Left hindlimb (tissue), 1 donor: ENCODE measurements around the gene ATP6AP1.
"Not testable (repeated sequence)": the region's sequence is repeated elsewhere in the genome, so short reads cannot be mapped to it uniquely, and the experiment has no call there.

Experiments
- DNase-seq: peaks from one replicate; pipeline ENCODE4 v3.0.0-alpha.2; 2018

The ATP6AP1 gene

DNA sequence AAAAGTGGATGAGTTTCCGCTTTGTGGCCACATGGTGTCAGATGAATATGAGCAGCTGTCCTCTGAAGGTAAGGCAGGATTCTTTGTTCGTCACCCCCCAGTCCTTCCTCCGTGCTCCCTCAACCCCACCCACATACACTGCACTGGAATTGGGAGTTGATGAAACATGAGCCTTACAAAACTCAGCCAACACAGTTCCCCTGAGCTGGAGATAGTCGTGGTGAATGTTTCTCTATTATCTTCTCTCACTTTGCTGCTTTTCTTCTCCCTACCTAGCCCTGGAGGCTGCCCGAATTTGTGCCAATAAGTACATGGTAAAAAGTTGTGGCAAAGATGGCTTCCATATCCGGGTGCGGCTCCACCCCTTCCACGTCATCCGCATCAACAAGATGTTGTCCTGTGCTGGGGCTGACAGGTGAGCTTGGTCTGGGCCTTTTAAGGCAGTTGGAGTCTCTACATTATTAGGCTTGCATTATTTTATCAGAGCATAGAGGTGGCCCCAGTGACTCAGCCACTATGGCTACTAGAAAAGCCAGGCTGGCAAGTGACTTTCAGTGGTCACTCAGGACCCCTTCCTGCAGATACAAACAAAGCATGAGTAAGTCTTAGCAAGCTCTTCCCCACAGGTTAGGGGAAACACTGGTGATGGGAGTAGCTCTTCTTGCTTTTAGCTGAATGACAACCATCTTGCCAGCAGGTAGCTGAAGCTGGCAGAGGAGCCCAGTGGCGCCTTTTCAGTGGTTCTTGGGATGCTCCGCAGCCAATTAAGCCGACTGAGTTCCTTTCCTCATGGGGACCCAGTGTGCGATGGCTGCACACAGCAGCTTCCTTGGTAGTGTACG is 28.7 kb upstream of the ATP6AP1 start:
- no peak for DNase-seq

DNA sequence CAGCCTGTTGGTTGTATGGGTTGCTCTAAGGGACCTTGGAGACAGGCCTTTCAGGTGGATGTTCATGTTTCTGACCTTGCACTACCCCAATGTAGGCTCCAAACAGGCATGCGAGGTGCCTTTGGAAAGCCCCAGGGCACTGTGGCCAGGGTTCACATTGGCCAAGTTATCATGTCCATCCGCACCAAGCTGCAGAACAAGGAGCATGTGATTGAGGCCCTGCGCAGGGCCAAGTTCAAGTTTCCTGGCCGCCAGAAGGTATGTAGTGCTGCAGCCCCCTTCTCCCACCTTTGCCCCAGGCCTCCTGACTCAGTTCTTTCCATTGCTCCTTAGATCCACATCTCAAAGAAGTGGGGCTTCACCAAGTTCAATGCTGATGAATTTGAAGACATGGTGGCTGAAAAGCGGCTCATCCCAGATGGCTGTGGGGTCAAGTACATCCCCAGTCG is 28.1 kb upstream of the ATP6AP1 start:
- not testable (repeated sequence) for DNase-seq

DNA sequence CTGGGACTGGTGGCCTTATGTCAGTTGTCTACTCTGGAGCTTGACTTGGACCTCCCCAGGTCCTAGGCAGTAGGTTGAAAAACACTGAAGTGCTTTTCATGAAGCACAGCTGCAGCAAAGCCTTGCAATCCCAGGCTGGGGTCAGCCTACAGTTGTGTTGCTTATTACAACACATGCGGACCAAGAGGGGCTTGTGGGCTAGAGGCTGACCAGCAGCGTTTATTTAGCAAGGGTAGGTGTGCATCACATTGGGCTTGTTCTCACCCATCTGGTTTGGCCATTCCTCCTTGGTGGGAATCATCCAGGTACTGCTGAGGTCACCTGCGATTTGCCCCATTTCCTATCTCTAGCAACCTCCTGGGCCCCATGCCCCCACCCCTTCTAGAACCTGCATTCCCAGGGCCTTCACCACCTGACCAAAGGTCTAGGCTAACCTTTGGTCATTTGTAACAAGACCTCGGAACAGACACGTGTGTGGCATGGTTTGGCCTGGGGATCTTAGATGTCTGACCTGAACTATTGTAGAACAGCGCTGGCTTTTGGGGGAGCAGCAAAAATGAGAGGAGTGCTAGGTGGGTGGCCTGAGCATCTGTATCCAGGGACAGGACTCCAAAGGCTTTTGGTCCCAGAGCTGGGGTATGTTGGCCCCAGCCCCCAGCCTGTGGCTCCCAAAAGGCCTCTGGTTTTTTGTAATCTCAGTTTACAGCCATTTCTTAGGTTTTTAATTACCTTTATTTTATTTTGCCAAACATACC is 27.3 kb upstream of the ATP6AP1 start:
- peak; percentile 29 for DNase-seq

DNA sequence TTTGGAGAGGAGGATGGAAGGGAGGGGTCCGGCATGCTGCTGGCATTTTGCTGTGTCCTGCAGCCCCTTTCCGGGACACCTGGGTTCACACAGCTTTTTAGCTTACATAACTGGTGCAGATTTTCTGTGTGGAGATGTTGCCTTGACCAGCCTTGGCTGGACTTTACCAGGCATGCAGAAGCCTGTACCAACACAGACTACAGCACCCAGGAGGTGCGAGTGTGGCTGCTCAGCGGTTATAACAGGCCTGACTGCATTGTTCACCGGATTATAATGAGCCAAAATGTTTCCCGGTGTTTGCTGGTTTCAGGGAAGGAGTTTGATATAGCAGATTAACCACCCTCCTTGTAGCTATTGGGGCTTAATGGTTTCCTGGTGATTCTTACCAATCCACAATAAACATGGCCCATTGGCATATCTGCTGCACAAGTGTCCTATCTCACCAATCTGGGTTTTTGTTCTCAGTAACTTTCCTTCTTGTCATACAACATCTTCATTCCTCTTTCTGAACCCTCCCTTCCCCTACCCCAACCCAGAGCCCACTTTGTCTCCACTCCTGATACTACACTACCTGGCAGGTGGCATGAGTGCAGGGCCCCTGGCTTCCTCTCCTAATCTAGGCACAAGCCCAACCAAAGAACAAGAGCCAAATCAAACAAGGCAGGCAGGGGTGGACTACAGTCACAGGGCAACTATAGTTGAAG is 26.4 kb upstream of the ATP6AP1 start:
- peak; percentile 20 for DNase-seq

DNA sequence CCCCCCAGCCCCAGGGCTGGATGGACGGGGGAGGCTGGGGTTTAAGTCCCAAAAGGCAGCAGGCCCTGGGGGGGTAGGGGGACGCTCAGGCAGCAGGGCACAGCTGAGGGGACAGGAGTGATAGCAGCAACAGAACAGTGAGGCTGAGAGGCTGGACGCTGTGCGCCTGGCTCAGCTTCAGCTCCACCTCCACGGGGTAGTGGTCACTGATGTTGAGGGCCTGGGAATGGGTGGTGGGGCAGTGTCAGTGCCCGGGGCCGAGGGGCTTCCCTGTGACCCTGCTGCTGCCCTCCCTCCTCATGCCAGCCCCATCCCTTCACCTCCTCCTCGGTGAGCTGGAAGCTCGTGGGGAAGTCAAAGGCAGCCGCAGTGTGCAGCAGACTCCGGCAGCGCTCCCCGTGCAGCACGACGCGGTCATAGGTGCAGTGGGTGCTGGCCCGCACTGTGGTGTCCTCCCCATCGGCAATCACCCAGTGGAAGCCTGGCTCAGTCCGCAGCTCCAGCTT is 25.8 kb upstream of the ATP6AP1 start:
- DNase-seq: peak; percentile 19

DNA sequence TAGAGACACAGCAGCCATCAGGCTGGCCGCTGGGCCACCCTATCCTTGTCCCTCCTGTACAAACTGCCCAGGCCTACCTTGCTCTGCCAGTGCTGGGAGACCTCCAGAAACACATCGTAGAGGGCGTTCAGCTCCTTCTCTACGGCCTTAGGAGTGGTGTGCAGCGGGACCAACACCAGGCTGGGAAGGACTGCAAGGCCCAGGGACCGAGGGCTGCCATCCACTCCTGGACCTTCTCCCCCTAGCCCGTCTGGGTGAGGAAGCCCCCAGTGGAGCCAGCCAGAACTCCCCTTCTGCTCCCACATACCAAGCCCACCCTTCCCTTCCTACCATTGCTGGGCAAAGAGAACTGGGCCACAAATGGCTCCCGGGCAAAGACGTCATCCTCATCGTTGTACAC is 25.3 kb upstream of the ATP6AP1 start:
- no peak for DNase-seq

DNA sequence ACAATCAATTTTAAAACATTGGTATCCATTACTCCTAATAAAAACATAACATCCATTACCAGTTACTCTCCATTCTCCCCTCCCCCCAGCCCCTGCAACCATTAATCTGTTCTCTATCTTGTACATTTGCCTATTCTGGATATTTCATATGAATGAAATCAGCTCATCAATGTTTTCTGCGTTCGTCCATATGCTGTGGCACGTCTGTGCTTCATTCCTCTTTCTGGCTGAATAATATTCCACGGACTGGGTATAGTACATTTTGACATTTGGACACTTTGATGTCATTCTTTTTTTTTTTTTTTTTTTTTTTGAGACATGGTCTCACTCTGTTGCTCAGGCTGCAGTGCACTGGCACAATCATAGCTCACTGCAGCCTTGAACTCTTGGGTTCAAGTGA is 24.6 kb upstream of the ATP6AP1 start:
- DNase-seq: no peak

DNA sequence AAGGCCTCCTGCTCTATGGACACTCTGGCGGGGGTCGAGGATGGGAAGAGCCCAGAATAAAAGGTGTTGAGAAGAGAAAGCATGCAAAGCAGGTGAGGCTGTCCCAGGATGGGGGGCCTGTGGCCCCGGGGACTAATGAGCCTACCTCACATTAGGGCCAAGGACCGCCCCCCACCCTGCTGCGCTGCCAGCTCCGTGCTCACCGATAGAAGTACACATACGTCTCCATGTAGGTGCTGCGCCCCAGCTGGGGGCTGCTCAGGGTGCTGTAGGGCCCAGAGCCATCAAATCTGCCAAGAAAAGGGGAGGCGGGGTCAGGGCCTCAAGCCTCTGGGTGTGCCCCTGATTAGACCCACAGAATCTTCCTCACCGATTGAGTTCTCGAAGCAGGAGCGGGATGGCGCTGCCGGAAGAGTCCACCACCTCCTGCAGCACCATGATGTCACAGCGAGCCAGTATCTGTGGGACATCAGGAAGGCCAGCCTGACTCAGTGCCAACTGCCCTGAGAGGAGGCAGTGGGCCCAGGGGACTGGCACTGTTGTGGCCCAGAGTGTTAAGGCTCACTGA is 23.8 kb upstream of the ATP6AP1 start:
- no peak for DNase-seq

DNA sequence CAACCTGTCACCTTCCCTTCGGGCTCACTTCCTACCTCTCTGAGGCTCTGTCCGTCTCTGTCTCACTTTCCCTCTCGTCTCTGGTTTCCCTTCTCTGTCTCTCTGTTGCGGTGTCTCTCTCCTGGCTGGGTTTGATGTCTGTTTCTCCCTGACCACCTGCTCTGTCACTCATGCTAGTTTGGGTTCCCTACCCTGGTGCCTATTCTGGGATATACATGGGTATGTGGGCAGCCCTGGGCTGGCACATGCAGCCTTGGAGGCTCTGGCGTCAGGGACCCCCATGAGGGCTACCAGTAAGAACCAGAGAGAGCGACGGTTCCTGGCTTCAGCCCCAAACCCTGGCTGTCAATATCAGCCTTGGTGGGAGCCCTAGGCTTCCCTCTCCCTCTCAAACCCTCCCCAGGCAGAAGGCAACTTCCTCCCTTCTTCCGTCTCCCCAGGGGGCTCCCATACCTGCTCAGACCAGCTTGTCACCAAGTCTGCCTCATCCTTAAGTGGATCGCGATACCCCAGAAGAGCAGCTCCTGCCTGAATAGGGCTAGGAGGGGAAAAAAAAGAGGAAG is 19.7 kb upstream of the ATP6AP1 start:
- no peak for DNase-seq

DNA sequence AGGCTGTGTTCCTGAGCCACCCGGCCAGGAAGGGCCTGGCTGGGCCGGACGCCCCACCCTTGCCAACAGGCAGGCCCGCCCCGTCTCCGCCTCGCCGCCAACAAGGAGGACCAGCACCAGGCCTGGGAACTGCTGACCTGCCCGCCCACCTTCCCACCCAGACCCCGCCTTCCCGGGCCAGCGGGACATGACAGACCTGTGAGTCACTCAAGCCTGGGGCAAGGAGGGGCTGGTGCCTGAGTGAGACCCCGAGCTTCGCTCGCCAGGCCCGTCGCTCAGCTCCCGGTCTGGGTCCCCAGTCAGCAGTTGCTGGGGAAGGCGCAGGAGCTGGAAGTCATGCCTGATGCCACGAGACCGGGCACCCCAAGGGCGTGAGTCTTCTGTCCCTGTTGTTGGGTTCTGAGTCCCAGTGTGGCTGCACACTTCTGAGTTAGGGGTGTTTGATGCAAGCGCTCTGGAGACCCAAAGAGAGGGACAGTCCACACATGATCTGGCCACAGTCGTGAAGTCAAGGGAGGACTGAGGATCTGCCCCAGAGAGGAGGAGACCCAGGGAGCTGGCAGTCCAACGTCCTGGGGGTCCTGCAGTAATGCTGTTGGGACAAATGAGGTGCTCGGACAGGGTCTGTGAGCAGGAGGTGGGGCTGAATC is 19.1 kb upstream of the ATP6AP1 start, which contains the start of gene DNASE1L1:
Gene DNASE1L1 (minus strand): TSS at position 33 of the 650 bp plus-strand sequence. CDS start 3,686 bp downstream, outside the sequence.
- peak; percentile 82 for DNase-seq

DNA sequence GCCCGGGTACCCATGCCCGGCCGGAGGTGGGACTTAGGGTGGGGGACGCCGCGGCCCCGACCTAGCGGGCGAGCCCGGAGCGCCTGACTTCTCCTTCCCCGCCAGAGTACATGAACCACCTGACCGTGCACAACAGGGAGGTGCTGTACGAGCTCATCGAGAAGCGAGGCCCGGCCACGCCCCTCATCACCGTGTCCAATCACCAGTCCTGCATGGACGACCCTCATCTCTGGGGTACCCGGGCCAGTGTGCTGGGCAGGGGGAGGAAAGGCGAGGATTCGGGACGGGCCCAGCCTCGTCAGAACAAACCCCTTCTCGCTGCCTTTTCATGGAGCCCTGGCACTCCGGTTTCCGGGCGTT is 16.5 kb upstream of the ATP6AP1 start:
- DNase-seq: peak; percentile 64

DNA sequence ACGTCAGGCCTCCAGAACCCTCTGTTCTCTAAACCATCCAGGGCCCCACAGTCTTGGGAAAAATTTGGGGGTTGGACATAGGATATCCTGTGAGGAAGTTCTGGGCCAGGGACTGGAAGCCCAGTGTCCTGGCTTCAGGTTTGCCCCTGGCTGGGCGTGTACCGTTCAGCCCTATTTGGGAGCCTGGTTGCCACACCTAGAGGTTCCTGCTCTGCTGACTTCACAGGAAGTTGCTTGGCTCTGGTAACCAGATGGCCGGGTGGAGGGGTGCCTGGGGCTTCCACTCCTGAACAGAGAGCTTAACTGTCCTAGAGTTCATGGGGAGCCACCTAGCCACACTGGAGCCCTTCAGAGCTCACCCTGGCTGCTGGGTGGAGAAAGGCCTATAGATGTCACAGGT is 16.0 kb upstream of the ATP6AP1 start:
- DNase-seq: no peak

DNA sequence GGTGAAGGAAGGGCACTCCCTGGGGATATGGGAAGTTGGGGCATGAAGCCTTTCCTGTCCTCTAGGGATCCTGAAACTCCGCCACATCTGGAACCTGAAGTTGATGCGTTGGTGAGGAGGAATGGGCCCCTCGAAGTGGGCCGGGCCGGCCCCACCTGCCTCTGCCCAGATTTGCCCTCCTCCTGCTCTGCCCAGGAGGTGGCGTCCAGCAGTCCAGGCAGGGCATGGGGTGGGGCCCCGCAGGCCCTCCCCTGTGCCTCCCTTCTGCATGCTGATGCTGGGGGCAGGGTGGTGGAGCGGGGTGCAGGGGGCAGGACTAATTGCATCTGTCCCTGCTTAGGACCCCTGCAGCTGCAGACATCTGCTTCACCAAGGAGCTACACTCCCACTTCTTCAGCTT is 15.3 kb upstream of the ATP6AP1 start:
- no peak for DNase-seq

DNA sequence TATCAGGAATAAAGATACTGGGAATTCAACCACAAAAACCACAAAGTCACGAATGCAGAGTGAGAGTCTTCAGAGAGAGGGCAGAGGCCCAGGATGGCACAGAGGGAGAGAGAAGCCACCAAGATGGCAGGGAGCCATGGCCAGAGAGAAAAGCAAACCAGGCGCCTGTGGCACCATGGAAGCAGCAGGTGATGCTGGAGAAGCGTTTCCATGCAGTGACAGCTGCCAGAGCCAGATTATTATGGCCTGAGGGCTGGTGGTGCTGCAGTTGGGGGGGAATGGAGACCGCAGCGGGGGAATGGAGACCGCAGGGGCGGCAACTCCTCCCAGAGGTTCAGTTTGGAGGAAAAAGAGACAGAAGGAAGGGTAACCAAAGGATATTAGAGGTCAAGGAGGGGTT is 11.3 kb upstream of the ATP6AP1 start:
- no peak for DNase-seq

DNA sequence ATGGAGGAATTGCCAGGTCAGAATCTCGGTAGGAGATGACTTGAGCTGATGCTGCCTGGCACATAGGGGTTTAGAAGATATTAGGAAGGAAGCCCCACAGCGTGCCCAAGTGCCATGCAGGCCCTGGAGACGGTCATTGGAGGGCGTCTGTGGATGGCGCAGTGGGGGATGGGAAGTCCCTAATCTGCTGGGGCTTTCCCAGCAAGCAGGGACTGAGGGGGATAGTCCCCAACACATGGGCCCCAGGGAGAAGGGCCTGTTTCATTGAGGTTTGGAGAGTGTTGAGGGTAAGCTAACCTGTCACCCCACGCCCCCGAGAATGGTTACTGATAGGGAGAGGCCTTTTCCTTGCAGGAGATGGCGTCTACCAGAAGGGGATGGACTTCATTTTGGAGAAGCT is 9.3 kb upstream of the ATP6AP1 start:
- no peak for DNase-seq

DNA sequence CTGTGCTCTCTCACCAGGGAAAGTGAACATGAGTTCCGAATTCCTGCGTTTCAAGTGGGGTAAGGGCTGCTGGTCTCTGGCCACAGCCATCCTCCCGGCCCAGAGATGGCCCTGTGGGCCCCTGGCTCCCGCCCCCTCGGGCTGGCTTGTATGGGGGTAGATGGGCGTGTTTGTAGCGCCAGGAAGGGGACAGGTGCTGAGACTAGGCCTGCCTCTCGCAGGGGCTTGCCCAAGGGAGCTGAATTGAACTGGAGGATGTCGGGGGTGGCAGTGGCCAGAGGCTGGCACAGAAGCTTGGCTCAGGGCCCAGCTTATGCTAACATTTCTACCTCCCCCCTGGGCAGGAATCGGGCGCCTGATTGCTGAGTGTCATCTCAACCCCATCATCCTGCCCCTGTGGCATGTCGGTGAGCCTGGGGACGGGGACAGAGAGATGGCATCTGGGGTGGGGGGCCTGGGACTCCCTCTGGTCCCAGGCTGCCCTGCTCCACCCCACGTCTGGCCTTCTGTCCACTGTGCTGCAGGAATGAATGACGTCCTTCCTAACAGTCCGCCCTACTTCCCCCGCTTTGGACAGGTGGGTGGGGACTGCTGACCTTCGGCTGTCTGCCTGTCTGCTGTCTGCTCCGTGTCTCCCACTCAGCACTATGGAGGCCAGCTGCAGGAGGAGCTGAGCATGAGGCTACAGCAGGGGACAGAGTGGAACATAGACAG is 8.6 kb upstream of the ATP6AP1 start:
- no peak for DNase-seq

DNA sequence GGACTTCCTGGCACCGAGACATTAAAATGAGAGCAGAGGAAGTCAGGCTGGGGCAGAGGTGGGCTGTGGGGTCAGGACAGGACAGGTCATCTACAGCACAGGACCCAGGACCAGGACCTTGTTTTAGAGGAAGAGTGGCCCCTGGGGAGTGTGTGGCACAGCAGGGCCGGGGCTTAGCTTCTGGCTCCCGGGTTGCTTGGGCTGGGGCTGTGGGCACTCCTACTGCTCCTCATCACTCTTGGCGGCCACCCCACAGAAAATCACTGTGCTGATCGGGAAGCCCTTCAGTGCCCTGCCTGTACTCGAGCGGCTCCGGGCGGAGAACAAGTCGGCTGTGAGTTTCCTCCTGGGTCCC is 8.1 kb upstream of the ATP6AP1 start:
- DNase-seq: no peak

DNA sequence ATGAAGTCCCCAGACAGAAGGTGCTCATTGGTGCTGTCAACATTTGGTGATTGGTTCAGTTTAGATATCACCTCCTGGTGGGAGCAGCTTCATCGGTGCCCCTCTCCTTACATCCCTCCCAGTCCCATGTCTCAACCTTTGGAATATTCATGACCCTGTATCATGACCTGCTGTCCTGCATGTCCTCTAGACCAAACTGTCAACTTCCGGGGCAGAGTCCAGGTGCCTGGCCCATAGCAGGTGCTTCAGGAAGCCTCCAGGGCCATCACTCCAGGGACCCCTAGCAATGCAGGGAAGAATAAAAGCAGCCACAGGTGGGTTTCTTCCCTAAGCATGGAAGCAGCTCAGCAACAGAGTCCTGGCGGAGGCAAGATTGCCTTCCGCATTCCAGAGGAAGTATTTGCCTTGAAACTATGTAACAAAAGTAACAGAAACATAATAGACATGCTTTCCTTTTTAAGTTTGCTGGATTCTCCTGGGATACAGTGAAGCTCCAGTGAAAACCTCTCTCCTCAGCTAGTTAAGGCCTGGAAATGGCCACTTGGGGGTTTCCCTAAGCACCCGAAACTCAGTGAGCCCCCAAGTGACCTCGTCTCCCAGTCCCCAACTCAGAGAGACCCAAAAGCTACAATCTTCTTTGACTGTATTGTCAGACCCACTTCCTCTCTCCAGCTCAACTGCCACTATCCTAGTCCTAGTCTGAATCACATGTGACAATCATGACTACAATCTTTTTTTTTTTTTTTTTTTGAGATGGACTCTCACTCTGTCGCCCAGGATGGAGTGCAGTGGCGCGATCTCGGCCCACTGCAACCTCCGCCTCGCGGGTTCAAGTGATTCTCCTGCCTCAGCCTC is 1.3 kb upstream of the ATP6AP1 start:
- peak; percentile 16 for DNase-seq

DNA sequence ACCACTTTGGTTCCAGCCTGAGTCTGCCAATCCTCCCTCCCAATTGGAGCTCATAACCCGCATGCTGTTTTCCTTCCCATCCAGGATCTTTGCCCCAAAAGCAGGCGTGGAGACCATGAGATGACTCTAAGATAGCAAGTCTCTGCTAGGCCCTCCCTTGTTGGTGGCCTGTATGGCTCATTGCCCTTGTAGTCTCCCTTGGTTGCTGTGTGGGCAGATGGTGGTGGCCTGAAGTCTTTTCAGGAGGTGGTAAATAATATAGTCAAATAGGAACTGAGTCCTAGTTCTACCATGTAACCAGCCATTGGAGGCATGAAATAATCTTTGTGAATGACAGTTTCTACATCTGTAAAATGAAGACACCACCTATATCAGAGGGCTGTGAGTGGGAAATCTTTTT is 1.2 kb downstream of the ATP6AP1 start:
- peak; percentile 12 for DNase-seq

DNA sequence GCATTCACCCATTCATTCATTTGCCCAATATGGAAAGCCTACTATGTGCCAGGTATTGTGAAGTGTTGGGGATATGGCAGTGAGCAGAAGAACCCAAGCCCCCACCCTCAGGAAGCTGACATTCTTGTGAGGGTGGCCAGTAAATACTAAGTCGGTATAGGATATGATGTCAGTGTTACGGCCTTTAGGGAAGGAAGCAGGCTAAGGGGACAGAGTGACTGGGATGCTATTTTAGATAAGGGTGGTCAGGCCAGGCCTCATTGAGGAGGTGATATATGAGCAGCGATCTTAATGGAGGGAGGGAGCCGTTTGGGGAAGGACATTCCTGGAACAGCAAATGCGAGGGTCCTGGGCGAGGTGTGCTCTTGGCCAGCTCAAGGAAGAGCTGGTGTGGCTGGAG is 2.0 kb downstream of the ATP6AP1 start:
- no peak for DNase-seq

DNA sequence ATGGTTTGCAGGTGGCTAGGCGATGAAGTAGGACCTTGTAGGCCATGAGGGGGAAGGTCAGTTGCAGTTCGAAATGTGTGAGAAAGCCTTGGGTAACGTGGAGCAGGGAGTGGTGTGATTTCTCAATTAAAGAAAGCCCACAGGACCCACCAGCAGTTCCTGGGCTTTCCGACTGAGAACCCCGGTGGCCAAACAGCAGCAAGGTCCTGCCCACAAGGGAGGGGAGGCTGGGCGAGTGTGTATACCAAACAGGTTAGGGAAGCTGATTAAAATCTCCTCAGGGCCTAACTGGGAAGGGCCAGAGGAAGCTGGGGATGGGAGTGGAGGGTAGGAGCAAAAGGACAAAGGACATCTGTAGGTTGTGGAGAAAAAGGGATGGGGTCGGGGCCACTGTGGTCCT is 2.4 kb downstream of the ATP6AP1 start:
- no peak for DNase-seq
